ENCODE results near the gene DNAJC22.
"Not testable (repeated sequence)": the region's sequence is repeated elsewhere in the genome, so short reads cannot be mapped to it uniquely, and the experiment has no call there.

The DNAJC22 gene

DNA sequence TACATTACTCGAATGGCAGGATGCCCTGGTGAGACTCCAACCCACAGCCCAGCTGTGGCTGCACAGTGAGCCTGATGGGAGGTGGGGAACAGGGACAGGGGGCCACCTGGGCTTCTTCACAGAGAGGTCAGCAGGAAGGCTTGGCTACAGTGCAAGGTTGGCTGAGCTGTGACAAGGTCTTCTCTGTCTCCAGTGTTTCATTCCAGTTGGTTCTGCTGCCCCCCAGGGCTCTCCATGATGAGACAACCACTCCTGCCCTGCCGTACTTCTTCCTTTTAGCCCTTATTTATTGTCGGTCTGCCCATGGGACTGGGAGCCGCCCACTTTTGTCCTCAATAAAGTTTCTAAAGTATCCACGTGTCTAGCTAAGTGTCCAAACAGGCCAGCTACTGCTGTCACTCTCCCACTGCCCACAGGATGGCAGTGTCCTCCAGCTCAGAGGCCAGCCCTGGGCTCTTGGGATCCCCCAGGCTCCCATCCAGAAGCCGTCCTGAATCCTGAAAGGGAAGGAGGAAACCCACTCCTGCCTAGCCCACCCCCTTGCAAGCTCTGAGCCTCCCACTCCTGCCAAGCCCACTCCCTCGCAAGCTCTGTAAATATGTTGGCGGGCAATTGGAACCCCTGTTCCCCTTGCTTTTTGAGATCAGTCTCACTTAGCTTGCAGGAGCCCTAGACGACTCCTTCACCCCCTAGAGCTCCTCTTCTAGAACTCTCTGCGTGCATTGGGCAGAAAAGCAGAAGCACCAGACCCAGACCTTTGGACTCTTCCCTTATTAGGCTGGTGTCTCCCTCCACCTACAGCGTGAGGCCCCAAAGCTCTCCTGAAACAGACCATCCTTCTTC is 15.1 kb upstream of the DNAJC22 start:
- no peak for DNase-seq (ENCODE audit: low read depth in 1 of 2, low spot score in 1 of 2)

DNA sequence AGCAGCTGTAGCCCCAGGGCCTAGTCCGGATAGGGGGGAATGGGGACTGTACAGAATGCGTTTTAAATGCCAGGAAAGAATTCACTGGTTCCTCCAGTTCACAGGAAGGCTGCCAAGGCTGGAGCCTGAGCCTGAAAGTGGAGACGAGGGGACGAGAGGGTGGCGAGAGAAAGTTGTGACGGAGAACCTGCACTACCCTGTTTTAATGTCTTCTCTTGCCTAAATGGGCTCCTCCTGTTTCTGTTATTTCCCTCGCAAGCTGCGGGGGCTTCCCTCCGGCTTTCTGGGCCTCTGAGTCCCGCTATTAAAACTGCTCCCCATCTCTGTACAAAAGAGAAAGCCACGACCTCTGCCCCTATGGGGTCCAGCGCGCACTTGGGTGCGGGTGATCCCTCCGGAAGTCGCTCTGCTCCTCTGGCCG is 14.2 kb upstream of the DNAJC22 start:
- DNase-seq (ENCODE audit: low read depth in 1 of 2, low spot score in 1 of 2): no peak

DNA sequence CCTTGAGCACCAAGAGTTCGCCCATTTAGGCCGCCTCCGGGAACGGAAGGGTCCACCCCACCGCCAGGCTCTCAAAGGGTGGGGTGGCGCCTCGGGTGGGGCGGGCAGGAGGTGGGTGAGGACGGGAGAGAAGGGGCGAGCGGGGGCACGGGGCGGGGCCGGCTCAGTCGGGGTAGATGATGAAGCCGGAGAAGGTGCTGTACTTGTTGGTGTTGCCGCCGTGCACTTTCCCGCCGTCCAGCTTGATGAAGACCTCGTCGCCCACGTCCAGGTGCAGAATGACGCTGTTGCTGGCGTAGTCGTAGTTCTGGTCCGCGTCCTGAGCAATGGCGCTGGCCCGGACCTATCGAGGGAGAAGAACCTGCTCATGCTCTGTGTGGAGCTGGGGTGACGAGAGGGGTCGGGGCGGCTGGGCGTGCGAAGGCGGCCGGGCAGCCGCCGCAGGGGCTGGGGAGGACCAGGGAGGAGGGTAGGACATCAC is 13.8 kb upstream of the DNAJC22 start:
- DNase-seq (ENCODE audit: low read depth in 1 of 2, low spot score in 1 of 2): no peak

DNA sequence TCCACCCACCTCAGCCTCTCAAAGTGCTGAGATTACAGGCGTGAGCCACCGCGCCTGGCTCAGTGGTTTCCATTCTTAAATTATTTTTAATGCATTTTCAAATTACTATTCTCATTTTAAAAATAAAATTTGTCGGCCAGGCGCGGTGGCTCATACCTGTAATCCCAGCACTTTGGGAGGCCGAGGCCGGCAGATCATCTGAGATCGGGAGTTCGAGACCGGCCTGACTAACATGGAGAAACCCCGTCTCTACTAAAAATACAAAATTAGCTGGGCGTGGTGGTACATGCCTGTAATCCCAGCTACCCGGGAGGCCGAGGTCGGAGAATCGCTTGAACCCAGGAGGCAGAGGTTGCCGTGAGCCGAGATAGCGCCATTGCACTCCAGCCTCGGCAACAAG is 12.9 kb upstream of the DNAJC22 start:
- DNase-seq (ENCODE audit: low read depth in 1 of 2, low spot score in 1 of 2): not testable (repeated sequence)

DNA sequence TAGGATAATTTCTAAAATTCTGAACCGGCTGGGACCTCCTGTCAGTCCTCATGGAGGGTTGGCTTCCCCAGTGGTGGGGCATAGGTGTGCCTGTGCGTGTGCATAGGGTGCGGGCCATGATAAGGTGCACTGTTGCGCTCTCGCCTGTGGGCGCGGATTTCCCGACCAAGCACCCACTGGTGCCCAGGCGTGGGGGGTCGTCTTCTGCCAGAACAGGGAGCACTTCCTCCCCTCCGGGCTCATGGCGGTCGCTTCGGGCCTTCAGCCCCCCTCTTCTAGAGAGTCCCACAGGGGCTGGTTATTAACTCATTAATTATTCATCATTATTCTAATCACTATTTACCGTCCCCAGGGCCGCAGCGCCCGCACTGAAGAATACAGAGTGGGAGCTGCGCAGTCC is 12.5 kb upstream of the DNAJC22 start:
- no peak for DNase-seq (ENCODE audit: low read depth in 1 of 2, low spot score in 1 of 2)

DNA sequence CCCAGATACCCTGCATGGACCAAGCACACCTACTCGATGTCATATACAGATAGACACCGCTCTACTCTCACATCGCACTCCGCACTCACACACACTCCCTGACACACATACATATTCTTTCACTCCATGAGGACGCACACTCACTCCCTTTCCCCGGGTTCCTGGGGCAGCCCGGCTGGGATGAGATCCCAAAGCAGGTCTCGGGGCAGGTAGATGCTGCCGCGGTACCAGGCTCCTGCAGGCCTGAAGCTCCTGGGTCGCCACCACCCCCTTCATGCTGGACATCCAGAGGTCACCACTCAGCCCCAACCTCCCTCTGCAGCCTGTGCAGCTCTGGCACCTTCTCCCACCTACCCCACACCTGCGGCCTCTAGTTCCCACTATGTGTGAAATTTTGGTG is 12.0 kb upstream of the DNAJC22 start:
- DNase-seq (ENCODE audit: low read depth in 1 of 2, low spot score in 1 of 2): no peak

DNA sequence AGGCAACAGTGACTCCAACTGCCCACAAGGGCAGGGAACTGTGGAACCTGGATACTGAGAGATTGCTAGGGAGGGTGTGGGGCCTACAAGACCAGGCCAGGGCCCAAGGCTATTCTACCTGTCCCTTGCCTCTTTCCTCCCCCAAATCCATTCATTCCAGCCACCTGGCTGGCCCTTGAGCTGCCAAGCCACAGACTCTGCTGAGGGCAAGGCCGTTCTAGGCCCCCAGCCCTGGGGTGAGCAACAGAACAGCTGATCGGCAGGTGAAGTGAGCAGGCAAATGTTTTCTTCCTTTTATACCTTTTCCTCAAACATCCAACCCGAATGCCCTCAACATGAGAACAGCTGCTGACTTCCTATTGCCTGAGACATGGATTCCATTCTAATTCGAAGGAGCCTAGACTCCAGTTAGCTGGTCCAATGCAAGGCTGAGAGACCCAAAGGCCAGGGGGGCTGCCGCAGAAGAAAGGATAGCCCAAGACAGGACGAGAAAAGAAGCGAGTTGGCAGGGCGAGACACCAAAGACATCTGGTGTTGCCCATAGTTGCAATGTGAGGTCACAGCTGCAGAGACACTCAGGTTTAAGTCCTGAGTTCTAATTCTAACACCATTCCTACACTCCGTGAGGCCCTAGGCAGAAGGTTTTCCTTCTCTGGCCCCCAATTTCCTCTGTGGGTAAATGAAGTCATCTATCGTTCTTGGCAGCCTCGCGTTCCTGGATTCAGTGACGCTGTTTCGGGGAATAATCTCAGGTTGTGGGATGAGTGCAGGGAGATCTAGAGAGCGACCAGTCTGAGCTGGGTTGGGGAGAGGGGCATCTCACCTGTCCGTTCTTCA is 11.4 kb upstream of the DNAJC22 start:
- no peak for DNase-seq (ENCODE audit: low read depth in 1 of 2, low spot score in 1 of 2)

DNA sequence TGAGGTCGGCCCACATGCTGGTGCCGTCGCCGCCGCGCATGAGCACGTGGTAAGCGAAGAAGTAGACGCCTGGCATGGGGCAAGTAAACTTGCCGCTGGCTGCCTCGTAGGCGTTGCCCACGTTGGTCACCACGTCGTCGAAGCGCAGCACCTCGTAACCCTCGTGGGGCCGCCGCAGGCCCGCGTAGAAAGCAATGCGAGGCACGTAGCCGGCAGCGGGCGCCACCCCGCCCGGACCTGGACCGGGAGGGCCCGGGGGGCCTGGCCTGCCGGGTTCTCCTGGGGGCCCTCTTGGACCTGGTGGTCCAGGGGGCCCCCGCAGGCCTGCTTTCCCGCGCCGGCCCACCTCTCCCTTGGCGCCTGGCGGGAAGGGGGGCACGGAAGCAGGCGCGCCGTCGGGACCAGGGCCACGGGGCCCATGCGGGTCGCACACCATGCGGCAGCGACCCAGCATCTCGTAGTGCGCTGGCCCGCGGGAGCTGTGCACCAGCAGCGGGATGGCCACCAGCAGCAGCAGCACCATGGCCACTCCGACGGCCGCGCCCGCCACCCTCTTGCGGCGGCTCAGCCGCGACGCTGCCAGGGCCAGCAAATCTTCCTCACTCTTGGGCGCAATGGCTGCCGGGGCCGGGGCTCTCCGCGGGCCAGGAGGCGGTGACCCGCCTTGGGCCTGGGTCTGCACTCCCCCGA is 10.6 kb upstream of the DNAJC22 start:
- DNase-seq (ENCODE audit: low read depth in 1 of 2, low spot score in 1 of 2): no peak

DNA sequence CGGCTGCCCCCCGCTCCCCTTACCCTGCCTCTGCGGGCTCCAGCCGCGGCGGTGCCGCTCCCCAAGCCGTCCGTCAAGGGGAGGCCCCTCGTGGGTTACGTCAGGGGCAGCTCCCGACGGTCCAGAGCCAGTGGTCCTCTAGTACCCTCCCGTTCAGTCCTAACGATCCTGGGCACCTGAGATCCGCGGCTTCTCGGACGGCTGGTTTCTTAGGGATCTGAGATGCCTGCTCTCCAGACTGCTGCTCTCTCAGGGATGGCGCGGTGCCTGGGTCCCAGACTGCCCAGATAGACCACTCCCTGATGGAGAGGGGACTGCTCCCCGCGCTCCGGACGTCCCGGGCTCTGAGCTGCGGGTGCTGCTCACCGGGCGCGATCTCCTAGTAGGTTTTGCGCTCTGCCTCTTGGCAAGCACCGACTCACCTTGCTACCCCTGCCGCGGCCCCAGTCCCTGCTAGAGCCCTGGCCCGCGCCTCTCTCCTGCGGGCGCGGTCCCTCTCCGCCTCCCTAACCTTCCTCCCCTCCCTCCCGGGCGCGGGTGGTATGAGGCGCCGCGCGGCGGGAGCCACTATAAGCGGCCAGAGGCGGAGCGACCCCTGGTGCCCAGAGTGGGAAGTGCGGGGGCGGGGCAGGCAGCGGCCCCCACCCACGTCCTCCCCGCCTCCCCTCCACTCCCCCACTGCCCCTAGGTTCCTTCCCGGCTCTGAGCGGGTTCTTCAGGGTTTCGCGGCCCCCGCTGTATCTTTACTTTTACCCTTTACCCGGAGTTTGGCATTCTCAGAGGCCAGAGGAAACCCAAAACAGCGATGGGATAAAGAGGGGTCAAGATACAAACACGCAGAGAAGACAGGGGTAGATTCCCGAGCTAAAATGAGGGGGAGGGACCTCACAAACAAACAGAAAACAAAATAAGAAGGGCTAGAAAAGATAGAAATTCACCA is 9.8 kb upstream of the DNAJC22 start, which contains the start of gene C1QL4:
C1QL4 (minus strand) TSS at position 544 of the 940 bp plus-strand sequence. CDS start 711 bp downstream, outside the sequence.
- peak; percentile 72 to 80 for DNase-seq (ENCODE audit: low read depth in 1 of 2, low spot score in 1 of 2)

DNA sequence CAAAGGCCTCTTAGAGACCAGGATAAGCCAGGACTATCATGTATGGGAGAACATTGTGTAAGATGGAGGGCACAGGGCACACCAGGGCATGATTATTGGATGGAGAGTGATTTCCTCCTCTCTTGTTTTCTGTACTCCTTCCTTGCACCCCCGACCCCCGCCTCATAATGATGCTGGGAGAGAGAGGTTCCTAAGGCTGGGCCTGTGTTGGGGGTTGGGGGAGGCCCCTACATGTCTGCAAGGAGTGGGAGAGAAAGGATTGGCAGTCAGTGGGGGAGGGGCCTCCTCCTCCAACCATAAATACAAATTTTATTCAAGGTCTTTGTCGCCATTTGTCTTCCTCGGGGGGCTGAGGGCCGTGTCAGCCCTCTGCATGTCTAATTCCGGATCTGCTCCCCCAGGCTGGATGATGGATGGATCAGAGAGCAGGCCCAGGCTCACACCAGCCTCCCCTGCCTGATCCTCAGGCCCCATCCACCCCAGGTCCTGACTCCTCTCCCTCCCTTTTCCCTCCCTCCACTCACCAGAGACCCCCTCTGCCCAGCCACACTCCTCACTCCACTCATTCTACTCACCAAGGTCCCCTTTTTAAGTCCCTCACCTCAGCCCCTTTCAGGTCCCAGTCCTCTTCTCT is 7.7 kb upstream of the DNAJC22 start:
- no peak for DNase-seq (ENCODE audit: low read depth in 1 of 2, low spot score in 1 of 2)

DNA sequence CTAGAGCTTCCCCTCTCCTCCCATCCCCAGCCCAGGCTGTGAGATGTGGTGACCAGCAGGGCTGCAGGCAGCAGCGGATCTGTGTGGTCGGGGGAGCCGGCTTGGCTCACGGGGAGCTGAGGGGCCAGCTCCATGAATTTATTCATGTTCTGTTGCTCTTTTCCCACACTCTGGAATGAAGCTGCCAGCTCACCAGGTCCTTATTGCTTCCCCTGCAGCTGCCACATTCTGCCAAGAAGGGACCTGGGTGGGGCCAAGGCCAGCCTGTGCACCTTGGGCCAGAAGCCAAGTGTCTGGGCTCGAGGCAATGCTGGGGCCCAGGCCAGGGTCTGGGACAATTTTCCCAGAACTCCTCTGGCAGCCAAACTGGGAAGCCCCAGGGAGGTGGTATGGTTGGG is 7.2 kb upstream of the DNAJC22 start:
- no peak for DNase-seq (ENCODE audit: low read depth in 1 of 2, low spot score in 1 of 2)

DNA sequence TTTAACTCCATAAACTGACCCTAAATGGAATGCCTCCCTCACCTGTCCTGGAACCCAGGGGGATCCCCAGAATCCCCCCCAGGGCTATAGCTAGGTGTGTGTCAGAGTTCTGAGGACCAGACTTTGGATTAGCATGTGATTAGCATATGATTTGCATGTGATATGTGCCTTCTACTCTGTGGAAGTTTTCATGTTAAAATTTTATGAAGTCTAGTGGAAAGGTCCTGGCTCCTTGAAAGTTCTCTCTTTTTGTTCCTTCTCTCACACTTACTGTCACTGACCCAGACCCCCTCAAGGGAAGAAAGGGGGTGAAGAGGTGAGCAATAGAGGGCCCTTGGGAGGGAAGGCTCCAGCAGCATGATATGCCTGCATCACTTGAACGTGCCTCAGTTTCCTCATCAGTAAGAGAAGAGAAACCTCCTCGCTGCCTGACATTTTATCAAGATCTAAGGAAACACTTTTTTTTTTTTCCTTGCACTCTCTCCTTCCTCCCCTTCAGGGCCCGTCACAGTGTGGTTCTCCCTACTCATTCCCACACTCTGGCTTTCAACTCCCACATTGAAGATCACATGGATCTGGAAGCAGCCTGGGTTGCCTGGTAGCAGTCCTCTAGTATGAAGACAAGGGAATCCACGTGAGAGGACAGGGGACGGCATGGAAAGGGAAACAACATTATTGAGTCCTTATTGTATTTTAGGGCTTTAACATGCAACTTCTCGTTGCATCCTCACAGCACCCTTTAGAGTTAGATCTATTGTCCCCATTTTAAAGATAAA is 6.4 kb upstream of the DNAJC22 start:
- no peak for DNase-seq (ENCODE audit: low read depth in 1 of 2, low spot score in 1 of 2)

DNA sequence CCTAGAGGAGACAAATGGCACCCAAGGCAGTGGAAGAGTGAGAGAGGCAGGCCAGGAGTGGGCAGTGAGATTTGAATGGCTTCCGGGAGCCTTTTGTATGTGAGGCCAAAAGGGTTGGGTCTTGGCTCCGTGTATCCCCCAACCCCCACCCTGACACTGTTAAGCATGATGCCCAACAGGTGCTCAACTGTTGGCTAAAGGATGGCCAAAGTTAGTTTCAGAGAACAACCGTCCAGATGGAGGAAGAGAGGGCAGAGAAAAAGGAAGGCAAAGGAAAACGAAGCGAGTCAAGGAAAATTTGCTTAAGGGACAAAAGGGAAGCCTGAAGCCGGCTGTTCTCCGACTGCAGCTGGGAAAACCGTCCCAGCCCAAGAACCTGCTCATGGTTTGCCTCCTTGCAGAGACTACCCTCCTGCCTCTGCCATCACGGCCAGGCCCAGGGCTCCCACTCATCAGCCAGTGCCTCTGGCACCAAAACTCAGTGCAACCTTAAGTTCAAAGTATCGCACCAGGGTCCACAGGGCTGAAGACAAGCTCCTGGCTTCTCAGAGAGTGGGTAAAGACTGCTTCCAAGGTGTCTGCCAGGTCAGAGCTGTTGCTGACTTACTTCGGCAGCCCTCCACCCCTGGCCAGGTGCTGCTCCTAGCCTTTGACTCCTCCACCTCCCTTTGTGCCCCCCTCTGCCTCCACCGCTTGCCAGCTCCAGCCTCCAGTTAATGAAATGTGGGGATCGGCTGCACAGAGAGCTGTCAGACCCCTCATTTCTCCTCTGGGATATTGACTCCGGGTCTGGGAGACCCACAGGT is 5.5 kb upstream of the DNAJC22 start:
- DNase-seq (ENCODE audit: low read depth in 1 of 2, low spot score in 1 of 2): no peak

DNA sequence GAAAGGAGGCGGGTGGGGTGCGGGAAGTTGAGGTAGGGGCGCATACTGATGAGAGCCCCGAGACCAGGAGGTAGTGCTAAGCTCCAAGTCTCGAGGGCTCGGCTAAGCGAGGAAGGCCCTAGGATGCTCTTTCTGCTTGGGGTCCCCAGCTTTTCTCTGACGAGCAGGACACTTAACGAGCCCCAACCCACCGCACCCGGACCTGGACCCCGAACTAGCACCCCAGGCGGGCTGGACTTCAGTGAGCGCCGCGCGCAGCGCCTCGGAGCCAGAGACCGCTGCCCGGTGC is 5.0 kb upstream of the DNAJC22 start:
- no peak for DNase-seq (ENCODE audit: low read depth in 1 of 2, low spot score in 1 of 2)

DNA sequence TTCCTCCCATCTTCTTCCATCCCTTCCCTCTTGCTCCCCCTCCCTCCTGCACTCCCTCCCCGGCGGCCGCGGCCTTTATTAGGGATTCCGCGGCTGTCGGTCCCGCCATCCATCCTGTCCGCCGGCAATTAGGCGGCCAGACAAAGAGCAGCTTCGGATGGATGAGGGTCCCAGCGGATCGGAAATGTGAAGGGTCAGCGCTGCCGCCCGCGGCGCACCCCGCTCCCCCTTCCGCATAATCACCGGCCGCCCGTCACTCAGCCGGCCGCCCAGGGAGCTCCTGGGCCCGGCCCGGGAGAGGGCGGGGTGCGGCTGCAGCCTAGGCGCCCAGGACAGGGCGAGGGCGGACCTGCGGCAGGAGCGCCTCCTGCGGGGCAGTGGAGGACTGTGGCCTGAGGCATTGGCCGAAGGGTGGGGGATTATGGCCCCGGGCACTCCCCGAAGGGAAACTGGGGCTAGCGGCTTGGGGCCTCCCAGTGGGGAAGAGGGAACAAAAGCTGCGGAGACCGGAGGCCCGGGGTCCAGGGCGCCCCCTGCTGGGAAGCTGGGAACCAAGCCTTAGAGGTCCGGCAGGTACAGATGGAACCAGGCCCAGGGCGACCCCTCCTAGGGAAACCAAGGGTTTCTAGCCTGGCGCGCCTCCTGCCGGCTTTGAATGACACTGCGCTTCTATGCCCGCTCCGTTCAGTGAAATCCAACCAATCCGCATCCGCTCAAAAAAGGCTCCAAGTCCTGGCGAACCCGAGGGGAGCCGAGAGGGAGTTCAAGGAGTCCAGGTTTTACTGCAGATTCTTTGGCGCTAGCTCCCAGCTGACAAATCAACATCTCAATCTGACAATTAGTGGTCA is 4.4 kb upstream of the DNAJC22 start:
- DNase-seq (ENCODE audit: low read depth in 1 of 2, low spot score in 1 of 2): peak; percentile 55 to 62

DNA sequence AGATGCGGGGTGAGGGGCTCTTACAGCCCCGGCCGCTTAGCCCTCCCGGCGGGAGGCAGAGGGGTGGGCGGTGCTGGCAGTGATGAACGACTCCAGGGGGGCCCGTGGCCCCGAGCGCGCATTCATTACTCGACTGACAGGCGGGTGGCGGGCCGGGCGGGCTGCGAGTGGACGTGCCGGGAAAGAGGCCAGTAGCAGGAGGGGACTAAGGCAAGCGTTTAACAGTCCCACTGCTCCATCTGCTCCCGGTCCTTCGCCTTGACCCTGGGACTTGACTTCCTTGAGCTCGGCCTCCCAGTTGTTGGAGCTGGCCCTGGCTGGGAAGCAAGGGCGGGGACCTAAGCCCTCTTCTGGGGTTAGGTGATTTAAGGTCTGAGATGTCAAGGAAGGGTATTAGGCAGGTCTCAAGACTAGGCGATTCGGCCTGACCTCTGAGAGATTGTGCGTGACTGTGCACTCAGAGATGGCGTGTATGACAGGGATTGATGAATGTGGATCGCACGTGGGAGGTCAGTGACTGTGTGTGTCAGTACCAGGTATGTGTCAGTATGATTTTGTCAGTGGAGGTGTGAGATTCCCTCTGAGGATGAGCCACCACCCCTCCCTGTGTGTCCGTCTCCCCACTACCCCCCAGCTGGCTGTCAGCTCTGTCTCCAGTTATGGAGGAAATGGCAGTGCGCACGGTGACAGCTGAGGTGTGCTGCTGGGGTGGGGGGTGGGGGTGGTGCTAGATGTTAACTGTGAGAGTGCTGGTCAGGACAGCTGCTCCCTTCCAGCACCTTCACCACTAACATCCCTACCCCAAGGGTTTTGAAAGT is 3.6 kb upstream of the DNAJC22 start:
- DNase-seq (ENCODE audit: low read depth in 1 of 2, low spot score in 1 of 2): peak in 1 of 2 donors; percentile 48

Measured in activated CD4-positive, alpha-beta T cell treated with anti-CD3 and anti-CD28 coated beads, Interleukin-2, amount 50 U/mL, for 24 hours (primary cell).